HG03095 (cell line): ENCODE data around the gene MAP4K5.

ENCODE experiments used
- ATAC-seq: cut with Tn5 transposase; IDR thresholded peaks from one replicate; pipeline ENCODE4 v1.9.1; 2021; ENCODE audit warnings: moderate library complexity; ENCODE audit not compliant: unreplicated experiment

The MAP4K5 gene

GRCh38 chr14:50479041-50479440 lies 53.3 kb downstream of the MAP4K5 start:
- no peak for ATAC-seq

- no peak for ATAC-seq
These were observed 54.6 kb downstream of the MAP4K5 start for GRCh38 chr14:50477760-50478159.

- ATAC-seq = no peak
These were observed 56.2 kb downstream of the MAP4K5 start for GRCh38 chr14:50476134-50476533.

DNA sequence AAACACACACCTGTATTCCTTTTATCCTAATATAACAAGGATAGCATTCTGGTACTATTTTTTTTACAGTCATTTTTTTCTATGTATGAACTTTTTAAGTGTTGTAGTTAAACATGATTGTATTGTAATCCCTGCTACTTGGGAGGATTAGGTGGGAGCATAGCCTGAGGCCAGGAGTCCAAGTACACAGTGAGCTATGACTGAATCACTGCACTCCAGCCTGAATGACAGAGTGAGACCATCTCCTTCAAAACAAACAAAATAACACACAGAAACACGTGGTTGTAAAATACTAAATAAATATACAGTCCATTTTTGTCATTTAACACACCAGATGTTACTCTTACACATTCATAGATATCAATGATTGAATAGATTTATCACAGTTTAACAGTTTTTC lies 56.9 kb downstream of the MAP4K5 start:
- ATAC-seq = no peak

- no peak for ATAC-seq
These were observed 60.4 kb downstream of the MAP4K5 start for GRCh38 chr14:50471838-50472465.

- ATAC-seq = no peak
These were observed 62.4 kb downstream of the MAP4K5 start for GRCh38 chr14:50469982-50470381.

DNA sequence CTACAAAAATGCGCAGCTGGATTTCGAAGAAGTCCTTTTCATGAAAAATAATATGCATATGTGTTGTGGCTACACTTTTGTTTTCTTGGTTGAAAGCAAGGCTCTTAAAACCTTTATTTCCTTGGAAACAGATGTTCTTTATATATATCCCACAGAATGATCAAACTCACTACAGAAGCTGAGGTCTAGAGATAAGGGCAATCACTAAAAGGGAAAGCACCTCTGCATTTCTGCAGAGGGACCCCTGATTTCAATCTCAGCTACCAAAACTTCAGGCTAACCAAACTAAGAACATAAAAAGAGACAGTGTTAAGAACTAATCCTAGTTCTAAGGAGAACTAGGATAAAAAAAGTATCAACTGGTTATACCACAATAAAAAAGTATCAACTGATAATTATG lies 70.3 kb downstream of the MAP4K5 start:
- no peak for ATAC-seq

- ATAC-seq = no peak
These were observed 78.5 kb downstream of the MAP4K5 start for GRCh38 chr14:50453869-50454268.

DNA sequence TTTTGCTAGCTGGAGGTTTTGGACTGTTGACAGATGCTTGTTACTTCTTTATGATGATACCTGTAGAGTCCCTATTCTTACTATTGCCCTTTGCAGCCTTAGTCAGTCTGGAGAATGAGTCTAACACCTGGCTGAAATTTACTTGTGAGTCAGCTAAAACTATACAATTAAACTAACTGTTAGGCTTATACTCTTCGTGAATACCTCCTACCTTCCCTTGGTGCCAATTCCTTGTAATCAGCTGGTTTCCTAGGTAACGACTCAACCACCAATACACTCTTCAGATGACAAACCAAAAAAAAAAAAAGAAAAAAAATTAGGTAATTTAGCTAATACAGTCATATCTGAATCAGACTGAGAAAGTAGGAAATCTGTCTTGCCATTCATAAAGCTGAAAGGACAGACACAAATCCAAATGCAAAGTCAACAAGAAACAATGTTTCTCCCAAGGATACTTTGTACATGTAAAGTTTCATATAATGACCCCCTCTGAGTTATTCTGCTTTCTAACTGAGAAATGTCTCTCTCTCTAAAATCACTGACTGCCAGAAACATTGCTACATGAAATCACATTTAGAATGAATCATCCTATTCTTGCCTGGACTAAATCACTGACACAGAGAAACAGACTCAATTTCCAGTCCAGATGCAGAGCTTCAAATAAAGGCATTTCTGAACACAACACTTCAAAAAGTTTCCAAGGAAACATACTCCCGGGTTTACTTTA lies 79.2 kb downstream of the MAP4K5 start:
- no peak for ATAC-seq

DNA sequence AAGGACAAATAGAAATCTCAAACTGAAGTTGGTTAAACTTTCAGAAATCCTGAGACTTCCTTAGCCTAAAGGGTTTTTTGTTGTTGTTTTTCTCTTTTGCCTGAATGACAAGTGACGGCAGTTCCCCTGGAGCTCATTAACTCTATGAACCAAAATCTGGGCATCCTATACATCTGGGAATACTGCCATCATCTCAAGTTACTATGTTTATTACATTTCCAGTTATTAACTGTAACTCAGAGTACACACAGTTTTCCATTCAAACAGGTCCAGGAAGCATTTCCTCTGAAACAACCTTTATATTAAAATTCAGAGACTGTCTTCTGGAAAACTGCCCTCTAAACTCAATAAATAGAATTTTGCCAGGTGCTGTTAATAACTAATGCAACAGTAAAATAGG lies 80.1 kb downstream of the MAP4K5 start:
- no peak for ATAC-seq

- no peak for ATAC-seq
These were observed 80.5 kb downstream of the MAP4K5 start for GRCh38 chr14:50451854-50452253.

DNA sequence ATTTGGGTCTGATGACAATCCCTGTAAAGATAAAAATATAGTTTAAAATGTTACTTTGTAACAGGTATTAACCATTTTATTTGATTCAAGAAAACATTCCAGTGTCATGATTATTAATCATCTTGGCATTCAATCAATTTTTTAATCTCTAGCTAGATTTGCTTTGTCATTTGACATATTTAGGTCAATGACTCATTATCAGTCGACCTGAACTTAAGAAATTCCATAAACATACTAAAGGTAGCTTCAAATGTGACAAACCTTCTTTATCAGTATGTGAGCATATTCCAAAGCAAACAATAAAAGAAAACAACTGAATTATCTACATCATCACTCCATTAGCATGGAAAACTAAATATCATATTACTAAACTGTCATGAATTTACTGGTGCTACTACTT lies 84.9 kb downstream of the MAP4K5 start:
- no peak for ATAC-seq

- no peak for ATAC-seq
These were observed 97.8 kb downstream of the MAP4K5 start for GRCh38 chr14:50434528-50434927.

GRCh38 chr14:50432131-50432530 lies 100.2 kb downstream of the MAP4K5 start:
- no peak for ATAC-seq

GRCh38 chr14:50425816-50426215 lies 106.6 kb downstream of the MAP4K5 start:
- ATAC-seq = no peak

GRCh38 chr14:50425105-50425504 lies 107.3 kb downstream of the MAP4K5 start:
- ATAC-seq = no peak

DNA sequence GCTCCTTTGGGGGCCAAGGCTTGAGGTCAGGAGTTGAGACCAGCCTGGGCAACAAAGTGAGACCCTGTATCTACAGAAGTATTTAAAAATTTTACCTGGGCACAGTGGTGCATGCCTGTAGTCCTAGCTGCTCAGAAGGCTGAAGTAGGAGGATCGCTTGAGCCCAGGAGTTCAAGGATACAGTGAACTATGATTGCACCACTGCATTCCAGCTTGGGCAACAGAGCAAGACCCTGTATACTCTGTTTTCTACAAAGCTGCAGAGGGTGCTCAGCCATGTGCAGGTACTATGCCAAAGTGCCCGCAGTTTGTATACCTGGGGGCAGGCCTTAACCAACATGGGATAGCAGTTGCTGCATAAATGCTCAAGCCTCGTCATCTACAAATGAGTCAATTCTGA lies 108.8 kb downstream of the MAP4K5 start:
- ATAC-seq = no peak

- ATAC-seq = no peak
These were observed 110.9 kb downstream of the MAP4K5 start for GRCh38 chr14:50421499-50421898.

DNA sequence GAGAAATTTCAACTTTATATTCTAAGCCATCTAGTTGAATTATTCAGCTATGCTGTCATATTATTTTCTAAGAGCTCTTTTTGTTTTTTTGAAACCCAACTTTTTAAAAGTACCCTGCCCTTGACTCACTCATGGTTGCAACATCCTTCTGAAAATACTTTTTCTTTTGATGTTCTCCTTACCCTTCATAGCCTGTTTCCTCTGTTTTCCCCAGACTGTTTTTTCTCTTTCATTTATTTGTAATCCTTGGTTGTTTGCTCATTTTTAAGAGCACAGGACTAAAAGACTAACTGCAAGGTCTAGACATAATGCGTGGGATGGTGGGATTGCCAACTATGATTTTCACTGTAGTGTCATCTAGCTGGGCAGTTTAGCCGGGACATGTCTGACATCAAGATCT lies 114.5 kb downstream of the MAP4K5 start:
- no peak for ATAC-seq

GRCh38 chr14:50410921-50411320 lies 121.4 kb downstream of the MAP4K5 start:
- ATAC-seq = no peak

- no peak for ATAC-seq
These were observed 122.3 kb downstream of the MAP4K5 start for GRCh38 chr14:50410071-50410470.

DNA sequence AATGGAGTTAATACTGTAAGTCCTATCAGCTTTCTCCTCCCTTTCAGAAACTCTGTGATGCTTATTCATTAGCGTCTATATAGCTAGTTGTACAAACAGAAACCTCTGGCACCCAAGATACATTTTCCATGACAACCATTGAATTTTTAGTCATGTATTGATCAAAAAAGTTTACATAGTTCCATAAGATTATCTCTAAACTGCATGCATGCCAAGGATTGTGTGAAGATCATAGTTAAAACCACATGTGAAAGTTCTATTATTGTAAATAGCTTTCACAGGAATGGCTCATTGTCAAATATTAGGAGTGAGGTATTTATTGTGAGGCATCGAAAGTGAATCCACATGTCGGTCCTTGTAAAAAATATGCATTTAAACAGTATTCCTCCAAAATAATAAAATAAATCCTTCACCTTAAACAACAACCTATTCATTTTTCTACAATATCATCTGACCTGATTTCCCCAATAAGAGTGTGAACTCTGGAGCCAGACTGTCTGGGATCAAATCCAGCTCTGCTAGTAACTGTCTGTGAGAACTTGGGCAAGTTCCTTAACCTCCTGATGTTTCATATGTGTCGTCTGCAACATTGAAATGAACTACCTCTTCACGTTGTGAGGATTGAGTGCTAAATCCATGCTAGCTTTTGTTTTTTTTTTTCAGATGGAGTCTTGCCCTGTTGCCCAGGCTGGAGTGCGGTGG lies 125.1 kb downstream of the MAP4K5 start:
- ATAC-seq = no peak
